HL-60/S4 (cell line): Measurements from ENCODE around the gene NAT10.

ENCODE experiments used
- in situ Hi-C: fragments of 300-500 bp; cut with MboI; formaldehyde crosslinking; loops from 2 replicates; pipeline ENCODE4 v1.14.3; 2022; ENCODE audit warnings: low sequenced_read_pairs

Gene NAT10

GRCh38 chr11:34182921-34183685 lies 77.7 kb downstream of the NAT10 start:
- in situ Hi-C loops, result no loop called here

GRCh38 chr11:34183848-34184391 lies 78.5 kb downstream of the NAT10 start:
- in situ Hi-C loops, result no loop called here

GRCh38 chr11:34184505-34185015 lies 79.1 kb downstream of the NAT10 start:
- in situ Hi-C loops, result no loop called here

- in situ Hi-C loops, result no loop called here
Observed at GRCh38 chr11:34185926-34186841, 80.8 kb downstream of the NAT10 start.

- in situ Hi-C loops, result no loop called here
Observed at GRCh38 chr11:34188181-34188580, 82.8 kb downstream of the NAT10 start.

GRCh38 chr11:34189191-34189590 lies 83.8 kb downstream of the NAT10 start:
- in situ Hi-C loops, result no loop called here

- in situ Hi-C loops, result no loop called here
Observed at GRCh38 chr11:34190192-34191139, 85.0 kb downstream of the NAT10 start.

GRCh38 chr11:34191578-34191977 lies 86.1 kb downstream of the NAT10 start:
- in situ Hi-C loops, result no loop called here

GRCh38 chr11:34192481-34193401 lies 87.3 kb downstream of the NAT10 start:
- in situ Hi-C loops, result no loop called here

- in situ Hi-C loops, result no loop called here
Observed at GRCh38 chr11:34194576-34195335, 89.3 kb downstream of the NAT10 start.
